GM12878 (cell line): ENCODE results near the gene CRHR2. TPM values are rescaled to one million over a fixed set of nuclear protein-coding genes. Genes with fewer than 3 reads are reported as not detected.

ENCODE experiments used
- ATAC-seq: fragments of 200-7000 bp; cut with Tn5 transposase; 3 replicates; pipeline ENCODE4 v1.9.1; 2020; ENCODE audit warnings: mild to moderate bottlenecking, moderate library complexity
- BruUV-seq: library from RNA; stranded (reverse); fragments of 400-500 nt; replicated peaks from 2 replicates; lab custom pipeline; 2021; lab: Mats Ljungman, UMichigan
- CTCF ChIA-PET: fragments of 300-600 bp; sonication (Branson Sonifier 250); formaldehyde crosslinking; extraction: SDS; loops from one replicate; lab custom pipeline; 2021; ENCODE audit warnings: inconsistent platforms; lab: Yijun Ruan, JAX
- POLR2A ChIA-PET: fragments of 350-600 bp; formaldehyde crosslinking; extraction: SDS; loops from one replicate; lab custom pipeline; 2021; ENCODE audit warnings: inconsistent platforms; lab: Charles Lee
- RAD21 ChIA-PET: fragments of 300-600 bp; sonication (Branson Sonifier 250); formaldehyde crosslinking; loops from one replicate; lab custom pipeline; 2023; ENCODE audit warnings: antibody characterized with exemption; ENCODE audit not compliant: unreplicated experiment; lab: Charles Lee
- SMC1A ChIA-PET: fragments of 300-600 bp; sonication (Branson Sonifier 250); formaldehyde crosslinking; loops from one replicate; lab custom pipeline; 2023; ENCODE audit not compliant: unreplicated experiment, uncharacterized antibody; lab: Charles Lee
- DNase-seq: peaks from one replicate; pipeline ENCODE4 v3.0.0-alpha.2; 2011; ENCODE audit warnings: low read depth, low spot score
- FAIRE-seq: peaks from 3 replicates; lab custom pipeline; 2011; peaks lifted over from hg19 to GRCh38; lab: Jason Lieb, UNC
- H2AFZ ChIP-seq: 2 replicates; pipeline ENCODE4 v1.6.0; 2011; ENCODE audit warnings: low read depth, low read length, control low read depth; ENCODE audit not compliant: control insufficient read depth
- H3K27ac ChIP-seq: 2 replicates; pipeline ENCODE4 v1.5.1; 2011; ENCODE audit warnings: control low read depth; ENCODE audit not compliant: control insufficient read depth, insufficient read depth
- H3K27me3 ChIP-seq, 2 experiments: replicated peaks in 1 of 2; 2 replicates each; pipeline versions ENCODE4 v1.6.0 to v1.6.1; 2011; ENCODE audit warnings: low read length in 1 of 2; ENCODE audit not compliant: control insufficient read depth in 2 of 2, insufficient read depth in 2 of 2
- H3K36me3 ChIP-seq, 2 experiments: 2 replicates each; pipeline ENCODE4 v1.5.1; 2011; ENCODE audit warnings: low read length in 1 of 2; ENCODE audit not compliant: control insufficient read depth in 2 of 2, insufficient read depth in 2 of 2
- H3K4me1 ChIP-seq: 2 replicates; pipeline ENCODE4 v1.6.1; 2011; ENCODE audit warnings: mild to moderate bottlenecking, low read length, moderate library complexity, mixed read lengths; ENCODE audit not compliant: control insufficient read depth, insufficient read depth
- H3K4me2 ChIP-seq: 2 replicates; pipeline ENCODE4 v1.6.0; 2011; ENCODE audit warnings: control low read depth; ENCODE audit not compliant: control insufficient read depth, insufficient read depth
- H3K4me3 ChIP-seq: fragments of 200-600 bp; sonication (generic); 2 replicates; pipeline ENCODE4 v1.5.1; 2016
- H3K79me2 ChIP-seq: 2 replicates; pipeline ENCODE4 v1.6.0; 2011; ENCODE audit warnings: low read length; ENCODE audit not compliant: control insufficient read depth, insufficient read depth
- H3K9ac ChIP-seq: 2 replicates; pipeline ENCODE4 v1.8.0; 2011; ENCODE audit warnings: low read length, control low read depth, mixed read lengths; ENCODE audit not compliant: control insufficient read depth, insufficient read depth
- H3K9me3 ChIP-seq: replicated peaks from 3 replicates; pipeline ENCODE4 v1.5.1; 2011; ENCODE audit warnings: mild to moderate bottlenecking, low read length; ENCODE audit not compliant: control insufficient read depth, insufficient read depth
- H4K20me1 ChIP-seq: 2 replicates; pipeline ENCODE4 v1.6.0; 2011; ENCODE audit not compliant: control insufficient read depth, insufficient read depth
- ATF7 ChIP-seq: fragments of 450-650 bp; IDR thresholded peaks from 2 replicates; pipeline ENCODE4 v1.6.1; 2016; ENCODE audit warnings: low read depth, mild to moderate bottlenecking
- BHLHE40 ChIP-seq, 2 experiments: fragments of 450-650 bp in 1 of 2; IDR thresholded peaks; 2 replicates each; pipeline ENCODE4 v1.6.1; 2011 to 2017; ENCODE audit warnings: low read depth in 2 of 2, borderline replicate concordance in 1 of 2, improper control_type of control experiment in 1 of 2, low read length in 1 of 2, mild to moderate bottlenecking in 1 of 2
- CBX3 ChIP-seq: fragments of 200-600 bp; sonication (generic); IDR thresholded peaks from 2 replicates; pipeline ENCODE4 v1.6.1; 2016; ENCODE audit warnings: low read depth, borderline replicate concordance
- CHD2 ChIP-seq: IDR thresholded peaks from 2 replicates; pipeline ENCODE4 v1.6.1; 2011; ENCODE audit warnings: low read depth, low read length, improper control_type of control experiment, borderline replicate concordance
- FOXM1 ChIP-seq: IDR thresholded peaks from 2 replicates; pipeline ENCODE4 v1.6.1; 2012; ENCODE audit warnings: low read depth, mild to moderate bottlenecking, inconsistent platforms, low read length, moderate library complexity
- GABPA ChIP-seq: IDR thresholded peaks from 2 replicates; pipeline ENCODE4 v1.6.1; 2014; ENCODE audit warnings: antibody characterized with exemption, low read depth, mild to moderate bottlenecking, inconsistent platforms
- HDAC6 ChIP-seq: fragments of 200-600 bp; sonication (generic); IDR thresholded peaks from one replicate; pipeline ENCODE4 v1.8.0; 2017; ENCODE audit warnings: antibody characterized with exemption; ENCODE audit not compliant: unreplicated experiment
- IKZF2 ChIP-seq, 2 experiments: fragments of 450-650 bp; IDR thresholded peaks; 2 replicates each; pipeline ENCODE4 v1.6.1; 2017; ENCODE audit warnings: mild to moderate bottlenecking in 2 of 2, moderate library complexity in 2 of 2
- IRF4 ChIP-seq: IDR thresholded peaks from 2 replicates; pipeline ENCODE4 v1.6.1; 2011; ENCODE audit warnings: low read depth, low read length
- NBN ChIP-seq: fragments of 450-650 bp; IDR thresholded peaks from 2 replicates; pipeline ENCODE4 v1.6.1; 2016
- NFXL1 ChIP-seq: fragments of 450-650 bp; IDR thresholded peaks from 2 replicates; pipeline ENCODE4 v1.6.1; 2017; ENCODE audit warnings: antibody characterized with exemption, mild to moderate bottlenecking, borderline replicate concordance
- NR2C1 ChIP-seq: fragments of 450-650 bp; IDR thresholded peaks from 2 replicates; pipeline ENCODE4 v1.6.1; 2017; ENCODE audit warnings: antibody characterized with exemption, mild to moderate bottlenecking, moderate library complexity
- NR2C2 ChIP-seq: IDR thresholded peaks from 2 replicates; pipeline ENCODE4 v1.6.1; 2011; ENCODE audit warnings: borderline replicate concordance, low read depth; ENCODE audit not compliant: control insufficient read depth, insufficient read length
- RCOR1 ChIP-seq: conservative IDR thresholded peaks from 2 replicates; pipeline ENCODE4 v1.6.1; 2012; ENCODE audit warnings: low read depth, low read length, improper control_type of control experiment
- RELA ChIP-seq: fragments of 450-650 bp; IDR thresholded peaks from 2 replicates; pipeline ENCODE4 v1.8.0; 2014; ENCODE audit warnings: borderline replicate concordance; ENCODE audit not compliant: partially characterized antibody
- SIN3A ChIP-seq: IDR thresholded peaks from 2 replicates; pipeline ENCODE4 v1.6.1; 2012; ENCODE audit warnings: low read depth, low read length, improper control_type of control experiment
- SUPT20H ChIP-seq: IDR thresholded peaks from 2 replicates; pipeline ENCODE4 v1.6.1; 2011; ENCODE audit warnings: low read depth, mild to moderate bottlenecking, low read length, moderate library complexity, borderline replicate concordance; ENCODE audit not compliant: control insufficient read depth
- SUZ12 ChIP-seq: fragments of 200-600 bp; sonication (generic); IDR thresholded peaks from one replicate; pipeline ENCODE4 v1.6.1; 2018; ENCODE audit warnings: antibody characterized with exemption, mild to moderate bottlenecking; ENCODE audit not compliant: unreplicated experiment
- TBL1XR1 ChIP-seq: IDR thresholded peaks from 2 replicates; pipeline ENCODE4 v1.6.1; 2012; ENCODE audit warnings: low read depth, low read length, improper control_type of control experiment
- ZNF24 ChIP-seq: fragments of 450-650 bp; IDR thresholded peaks from 2 replicates; pipeline ENCODE4 v1.6.1; 2017; ENCODE audit warnings: antibody characterized with exemption, mild to moderate bottlenecking
- WGBS: methylation state at CpG from one replicate; pipeline ENCODE4 v1.1.6; 2016; ENCODE audit warnings: low lambda C conversion rate; ENCODE audit not compliant: insufficient replicate concordance, insufficient coverage; ENCODE audit errors: missing lambda C conversion rate; 5-methylcytosine and 5-hydroxymethylcytosine counted together
- in situ Hi-C: fragments of 300-500 bp; cut with MboI; formaldehyde crosslinking; loops from 9 replicates; pipeline ENCODE4 v1.14.3; 2018; ENCODE audit warnings: mixed read lengths
- intact Hi-C: fragments of 100-400 bp; cut with micrococcal nuclease; formaldehyde crosslinking; loops from one replicate; pipeline ENCODE4 v1.14.2; 2022; ENCODE audit not compliant: unreplicated experiment
- polyA plus RNA-seq, 11 experiments: library from polyadenylated mRNA; depleted of rRNA in 4 of 11; unstranded in 6 of 11; stranded (reverse) in 5 of 11; fragments of >200 nt; fragmentation: Nextera tagmentation in 4 of 11; fragmentation: Illumina TruSeq in 1 of 11; extraction: Ambion mirVana in 4 of 11; extraction: Trizol in 1 of 11; gene quantifications; 1 replicate in 1 of 11; 2 replicates in 10 of 11; pipeline versions ENCODE4 v1.2.1 to v1.2.3, GENCODE V29; 2011 to 2016; ENCODE audit warnings: inconsistent platforms in 2 of 11, missing spikeins in 2 of 11, low read depth in 1 of 11
- total RNA-seq, 4 experiments: library from RNA; depleted of rRNA in 3 of 4; stranded (reverse); fragments of >200 nt in 3 of 4; fragmentation: Illumina TruSeq in 1 of 4; extraction: Trizol in 1 of 4; gene quantifications; 2 replicates each; pipeline versions ENCODE4 v1.2.1 to v1.2.3, GENCODE V29; 2013 to 2021
- TF ChIP-seq, protein P1 (sequence below): IDR thresholded peaks from 2 replicates; pipeline ENCODE4 v1.6.1; 2011; ENCODE audit warnings: borderline replicate concordance, low read depth, mild to moderate bottlenecking, moderate library complexity, mixed read lengths, low read length; ENCODE audit not compliant: insufficient read depth; ENCODE audit errors: extremely low read length
- TF ChIP-seq, protein P2 (sequence below): fragments of 450-650 bp; IDR thresholded peaks from 2 replicates; pipeline ENCODE4 v1.6.1; 2016; ENCODE audit warnings: mild to moderate bottlenecking, moderate library complexity, borderline replicate concordance

CRHR2 gene
- total and polyA plus RNA-seq, 10 of the 15 experiments (the other 5 are each of a cell fraction or from before 2014, with no cell fraction given), result not detected

DNA sequence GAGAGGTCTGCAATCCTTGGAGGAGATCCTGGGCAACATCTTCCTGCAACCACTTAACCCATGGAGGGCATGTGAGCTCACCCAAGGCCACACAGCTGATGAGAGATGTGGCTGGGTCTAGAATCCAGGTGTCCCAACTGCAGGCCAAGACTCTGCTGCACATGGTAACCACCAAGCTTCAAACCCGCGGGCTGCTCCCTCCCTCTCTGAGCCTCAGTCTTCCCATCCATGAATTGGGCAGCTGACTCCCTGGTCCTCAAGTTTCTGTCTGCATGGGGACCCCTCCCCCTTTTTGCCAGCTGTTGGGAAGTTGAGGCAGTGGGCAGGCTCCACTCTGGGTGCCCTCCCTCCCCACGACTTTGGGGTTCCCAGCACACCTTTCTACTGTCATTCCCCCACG is 48.7 kb upstream of the CRHR2 start (continued):
- TF ChIP-seq HDAC6 (no peak), NR2C1 (no peak), SUZ12 (no peak), CBX3 (no peak), SIN3A (no peak), RCOR1 (no peak), IRF4 (no peak), SUPT20H (no peak), BHLHE40 (IDR thresholded peaks at IDR 0.05; ENCODE audit: borderline replicate concordance in 1 of 2, low read depth in 2 of 2, low read length in 1 of 2) (no peak), NR2C2 (no peak), CHD2 (no peak), NFXL1 (no peak)

DNA sequence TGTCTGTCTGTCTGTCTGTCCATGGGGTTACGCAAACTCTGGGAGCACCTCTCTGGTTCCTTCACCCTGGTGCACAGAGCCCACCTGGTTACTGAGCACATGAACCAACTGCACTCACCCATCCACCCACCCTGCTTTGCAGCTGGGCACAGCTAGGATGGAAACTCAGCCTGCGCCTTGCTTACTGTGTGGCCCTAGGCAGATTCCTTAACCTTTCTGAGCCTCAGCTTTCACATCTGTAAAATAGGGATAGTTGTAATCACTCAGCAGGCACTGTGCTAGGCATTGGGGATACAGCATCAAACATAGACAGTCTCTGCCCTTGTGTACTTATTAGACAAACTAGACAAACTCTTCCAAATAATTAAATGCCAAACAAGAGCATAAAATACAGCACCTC is 47.8 kb upstream of the CRHR2 start:
- ChIA-PET CTCF (no interaction called here), RAD21 (no interaction called here), POLR2A (no interaction called here), SMC1A (no interaction called here)
- Histone ChIP-seq H3K36me3 (no peaks in the 10 kb centered on the region), H2AFZ (no peak overlapping the region), H3K4me3 (no peak overlapping the region), H3K4me2 (no peak overlapping the region), H3K27me3 (peaks cover 6 to 7% of the 10 kb centered on the region in 2 experiments; a peak in 3 of 4 replicates), H3K27ac (no peak overlapping the region), H3K4me1 (no peaks in the 10 kb centered on the region), H3K79me2 (no peaks in the 10 kb centered on the region), H3K9ac (no peak overlapping the region), H4K20me1 (no peaks in the 10 kb centered on the region), H3K9me3 (no peaks in the 10 kb centered on the region)
- no TSS peak for BruUV-seq
- ATAC-seq (no peak), FAIRE-seq (no peak), DNase-seq (no peak)
- intact Hi-C loops (no loop called here), in situ Hi-C loops (no loop called here)
- WGBS, result 89% methylated on average over 2 of the region's 2 CpGs
- TF ChIP-seq IKZF2 (IDR thresholded peaks at IDR 0.05) (no peak), NFXL1 (no peak), ZNF24 (no peak), NBN (no peak), ATF7 (no peak), FOXM1 (no peak), TBL1XR1 (no peak), CBX3 (no peak), GABPA (no peak), RELA (no peak)
- TF ChIP-seq, protein P1, sequence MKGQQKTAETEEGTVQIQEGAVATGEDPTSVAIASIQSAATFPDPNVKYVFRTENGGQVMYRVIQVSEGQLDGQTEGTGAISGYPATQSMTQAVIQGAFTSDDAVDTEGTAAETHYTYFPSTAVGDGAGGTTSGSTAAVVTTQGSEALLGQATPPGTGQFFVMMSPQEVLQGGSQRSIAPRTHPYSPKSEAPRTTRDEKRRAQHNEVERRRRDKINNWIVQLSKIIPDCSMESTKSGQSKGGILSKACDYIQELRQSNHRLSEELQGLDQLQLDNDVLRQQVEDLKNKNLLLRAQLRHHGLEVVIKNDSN, result no peak
- TF ChIP-seq, protein P2, sequence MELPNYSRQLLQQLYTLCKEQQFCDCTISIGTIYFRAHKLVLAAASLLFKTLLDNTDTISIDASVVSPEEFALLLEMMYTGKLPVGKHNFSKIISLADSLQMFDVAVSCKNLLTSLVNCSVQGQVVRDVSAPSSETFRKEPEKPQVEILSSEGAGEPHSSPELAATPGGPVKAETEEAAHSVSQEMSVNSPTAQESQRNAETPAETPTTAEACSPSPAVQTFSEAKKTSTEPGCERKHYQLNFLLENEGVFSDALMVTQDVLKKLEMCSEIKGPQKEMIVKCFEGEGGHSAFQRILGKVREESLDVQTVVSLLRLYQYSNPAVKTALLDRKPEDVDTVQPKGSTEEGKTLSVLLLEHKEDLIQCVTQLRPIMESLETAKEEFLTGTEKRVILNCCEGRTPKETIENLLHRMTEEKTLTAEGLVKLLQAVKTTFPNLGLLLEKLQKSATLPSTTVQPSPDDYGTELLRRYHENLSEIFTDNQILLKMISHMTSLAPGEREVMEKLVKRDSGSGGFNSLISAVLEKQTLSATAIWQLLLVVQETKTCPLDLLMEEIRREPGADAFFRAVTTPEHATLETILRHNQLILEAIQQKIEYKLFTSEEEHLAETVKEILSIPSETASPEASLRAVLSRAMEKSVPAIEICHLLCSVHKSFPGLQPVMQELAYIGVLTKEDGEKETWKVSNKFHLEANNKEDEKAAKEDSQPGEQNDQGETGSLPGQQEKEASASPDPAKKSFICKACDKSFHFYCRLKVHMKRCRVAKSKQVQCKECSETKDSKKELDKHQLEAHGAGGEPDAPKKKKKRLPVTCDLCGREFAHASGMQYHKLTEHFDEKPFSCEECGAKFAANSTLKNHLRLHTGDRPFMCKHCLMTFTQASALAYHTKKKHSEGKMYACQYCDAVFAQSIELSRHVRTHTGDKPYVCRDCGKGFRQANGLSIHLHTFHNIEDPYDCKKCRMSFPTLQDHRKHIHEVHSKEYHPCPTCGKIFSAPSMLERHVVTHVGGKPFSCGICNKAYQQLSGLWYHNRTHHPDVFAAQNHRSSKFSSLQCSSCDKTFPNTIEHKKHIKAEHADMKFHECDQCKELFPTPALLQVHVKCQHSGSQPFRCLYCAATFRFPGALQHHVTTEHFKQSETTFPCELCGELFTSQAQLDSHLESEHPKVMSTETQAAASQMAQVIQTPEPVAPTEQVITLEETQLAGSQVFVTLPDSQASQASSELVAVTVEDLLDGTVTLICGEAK, result no peak
